ENCODE data around the gene RPUSD1. TPM values are rescaled to one million over a fixed set of nuclear protein-coding genes. Genes with fewer than 3 reads are reported as not detected.
"Not testable (repeated sequence)": the region's sequence is repeated elsewhere in the genome, so short reads cannot be mapped to it uniquely, and the experiment has no call there.

RPUSD1 gene
- total RNA-seq, 3 donors from 2014 or later (not counting 1 experiment from before 2014, with no cell fraction given) = 20.8 to 31.7 (median 29.6) TPM

GRCh38 chr16:776824-777223 lies 11.4 kb downstream of the RPUSD1 start:
- Histone ChIP-seq H3K4me1 (ENCODE audit: control insufficient read depth, insufficient read depth, low read length) (no peaks in the 10 kb centered on the region), H3K27ac (ENCODE audit: low read length) (no peak overlapping the region), H3K9me3 (ENCODE audit: control insufficient read depth, insufficient read depth, low read length) (no peaks in the 10 kb centered on the region), H3K4me3 (ENCODE audit: low read length) (no peak overlapping the region), H3K36me3 (ENCODE audit: control insufficient read depth, insufficient read depth, low read length) (no peaks in the 10 kb centered on the region), H3K27me3 (ENCODE audit: control insufficient read depth, insufficient read depth, low read length) (no peaks in the 10 kb centered on the region)
- no peaks in the 10 kb centered on the region for H3K27me3 Mint-ChIP-seq (ENCODE audit: low read depth in 2 of 2)
- ATAC-seq = no peak
- H3K9me3 Mint-ChIP-seq = no peaks in the 10 kb centered on the region
- intact Hi-C loops (cut with micrococcal nuclease) = no loop called here
- no peak for DNase-seq
- TF ChIP-seq, protein P1, sequence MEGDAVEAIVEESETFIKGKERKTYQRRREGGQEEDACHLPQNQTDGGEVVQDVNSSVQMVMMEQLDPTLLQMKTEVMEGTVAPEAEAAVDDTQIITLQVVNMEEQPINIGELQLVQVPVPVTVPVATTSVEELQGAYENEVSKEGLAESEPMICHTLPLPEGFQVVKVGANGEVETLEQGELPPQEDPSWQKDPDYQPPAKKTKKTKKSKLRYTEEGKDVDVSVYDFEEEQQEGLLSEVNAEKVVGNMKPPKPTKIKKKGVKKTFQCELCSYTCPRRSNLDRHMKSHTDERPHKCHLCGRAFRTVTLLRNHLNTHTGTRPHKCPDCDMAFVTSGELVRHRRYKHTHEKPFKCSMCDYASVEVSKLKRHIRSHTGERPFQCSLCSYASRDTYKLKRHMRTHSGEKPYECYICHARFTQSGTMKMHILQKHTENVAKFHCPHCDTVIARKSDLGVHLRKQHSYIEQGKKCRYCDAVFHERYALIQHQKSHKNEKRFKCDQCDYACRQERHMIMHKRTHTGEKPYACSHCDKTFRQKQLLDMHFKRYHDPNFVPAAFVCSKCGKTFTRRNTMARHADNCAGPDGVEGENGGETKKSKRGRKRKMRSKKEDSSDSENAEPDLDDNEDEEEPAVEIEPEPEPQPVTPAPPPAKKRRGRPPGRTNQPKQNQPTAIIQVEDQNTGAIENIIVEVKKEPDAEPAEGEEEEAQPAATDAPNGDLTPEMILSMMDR (IDR thresholded peaks at IDR 0.05) = no peak
- H3K4me1 Mint-ChIP-seq = no peaks in the 10 kb centered on the region
- no peaks in the 10 kb centered on the region for H3K36me3 Mint-ChIP-seq
- WGBS (ENCODE audit: insufficient coverage) = 94% methylated on average over 9 of the region's 9 CpGs
- H3K4me3 Mint-ChIP-seq = no peak overlapping the region
- no peak overlapping the region for H3K27ac Mint-ChIP-seq

DNA sequence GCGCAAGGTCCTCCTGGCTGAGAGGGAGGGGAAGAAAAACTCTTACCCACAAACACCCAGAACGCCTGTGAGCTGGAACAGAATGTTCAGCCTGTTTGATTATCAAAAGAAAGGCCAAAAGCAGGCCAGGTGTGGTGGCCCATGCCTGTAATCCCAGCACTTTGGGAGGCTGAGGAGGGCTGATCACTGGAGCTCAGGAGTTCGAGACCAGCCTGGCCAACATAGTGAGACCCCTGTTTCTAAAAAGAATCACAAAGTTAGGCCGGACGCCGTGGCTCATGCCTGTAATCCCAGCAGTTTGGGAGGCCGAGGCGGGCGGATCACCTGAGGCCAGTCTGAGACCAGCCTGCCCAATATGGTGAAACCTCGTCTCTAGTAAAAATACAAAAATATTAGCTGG lies 11.9 kb downstream of the RPUSD1 start:
- H3K9me3 Mint-ChIP-seq; H3K4me1 Mint-ChIP-seq; H3K4me3 Mint-ChIP-seq; H3K4me3 ChIP-seq (ENCODE audit: low read length); H3K27ac Mint-ChIP-seq; H3K27me3 ChIP-seq (ENCODE audit: control insufficient read depth, insufficient read depth, low read length); H3K36me3 Mint-ChIP-seq; ATAC-seq; H3K9me3 ChIP-seq (ENCODE audit: control insufficient read depth, insufficient read depth, low read length); H3K27ac ChIP-seq (ENCODE audit: low read length); H3K4me1 ChIP-seq (ENCODE audit: control insufficient read depth, insufficient read depth, low read length); DNase-seq; intact Hi-C loops (cut with micrococcal nuclease); H3K36me3 ChIP-seq (ENCODE audit: control insufficient read depth, insufficient read depth, low read length); H3K27me3 Mint-ChIP-seq (ENCODE audit: low read depth in 2 of 2): not testable (repeated sequence)
- 85% methylated on average over 9 of the region's 10 CpGs for WGBS (ENCODE audit: insufficient coverage)

- no peaks in the 10 kb centered on the region for H3K4me1 ChIP-seq (ENCODE audit: control insufficient read depth, insufficient read depth, low read length)
- ATAC-seq (no peak), DNase-seq (no peak)
- H3K27ac ChIP-seq (ENCODE audit: low read length) = no peak overlapping the region
- no peak overlapping the region for H3K4me3 Mint-ChIP-seq
- 77% methylated on average over 36 of the region's 36 CpGs for WGBS (ENCODE audit: insufficient coverage)
- no peaks in the 10 kb centered on the region for H3K36me3 ChIP-seq (ENCODE audit: control insufficient read depth, insufficient read depth, low read length)
- no peaks in the 10 kb centered on the region for H3K27me3 Mint-ChIP-seq (ENCODE audit: low read depth in 2 of 2)
- no peaks in the 10 kb centered on the region for H3K9me3 ChIP-seq (ENCODE audit: control insufficient read depth, insufficient read depth, low read length)
- no peak overlapping the region for H3K27ac Mint-ChIP-seq
- H3K27me3 ChIP-seq (ENCODE audit: control insufficient read depth, insufficient read depth, low read length) = no peaks in the 10 kb centered on the region
- no peaks in the 10 kb centered on the region for H3K9me3 Mint-ChIP-seq
- TF ChIP-seq, protein P1 (IDR thresholded peaks at IDR 0.05) = no peak
- no peaks in the 10 kb centered on the region for H3K4me1 Mint-ChIP-seq
- intact Hi-C loops (cut with micrococcal nuclease) = no loop called here
- no peak overlapping the region for H3K4me3 ChIP-seq (ENCODE audit: low read length)
- no peaks in the 10 kb centered on the region for H3K36me3 Mint-ChIP-seq
Observed at GRCh38 chr16:775236-775796, 12.9 kb downstream of the RPUSD1 start.

DNA sequence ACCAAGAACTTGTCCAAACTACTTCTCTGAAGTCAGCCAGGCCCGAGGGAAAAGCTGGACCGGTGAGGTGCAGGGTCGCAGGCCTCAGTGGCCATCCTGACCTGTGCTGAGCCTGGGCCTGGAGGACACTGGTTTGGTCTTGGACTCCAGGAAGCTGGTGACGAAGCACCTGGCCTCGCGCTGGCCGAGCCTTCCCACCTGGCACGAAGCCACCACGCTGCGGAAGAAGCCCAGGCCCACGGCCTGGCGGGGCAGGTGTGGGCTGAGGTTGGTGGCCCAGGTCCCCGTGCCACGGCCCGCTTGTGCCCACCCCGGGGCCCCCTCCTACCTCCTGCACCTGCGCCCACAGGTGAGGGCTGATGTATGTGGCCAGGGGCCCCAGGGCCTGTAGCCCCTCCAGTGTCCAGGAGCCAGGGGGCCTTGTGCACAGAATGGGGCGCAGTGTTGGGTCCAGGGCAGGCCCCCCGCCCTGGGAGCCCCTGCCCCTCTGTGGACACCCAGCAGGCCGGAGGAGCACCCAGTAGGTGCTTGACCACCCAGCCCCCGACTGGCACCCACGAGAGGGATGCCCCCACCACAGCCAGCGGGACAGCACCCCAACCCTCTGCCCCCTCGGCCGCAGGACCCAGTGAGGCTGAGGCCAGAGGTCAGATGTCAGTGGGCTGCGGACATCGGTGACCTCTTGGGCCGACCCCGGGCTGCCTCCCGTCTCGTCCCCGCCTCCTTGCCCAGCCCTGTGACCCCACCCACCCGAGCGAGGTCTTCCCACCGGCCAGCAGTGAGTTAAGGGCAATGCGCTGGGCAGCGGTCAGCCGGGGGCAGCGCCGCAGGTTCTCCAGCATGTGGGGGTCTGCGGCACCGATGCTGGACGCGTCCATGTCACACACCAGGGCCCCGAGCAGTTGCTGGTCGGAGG lies 13.8 kb downstream of the RPUSD1 start:
- Histone ChIP-seq H3K9me3 (ENCODE audit: control insufficient read depth, insufficient read depth, low read length) (no peaks in the 10 kb centered on the region), H3K27me3 (ENCODE audit: control insufficient read depth, insufficient read depth, low read length) (no peaks in the 10 kb centered on the region), H3K36me3 (ENCODE audit: control insufficient read depth, insufficient read depth, low read length) (no peaks in the 10 kb centered on the region), H3K4me3 (ENCODE audit: low read length) (no peak overlapping the region), H3K27ac (ENCODE audit: low read length) (no peak overlapping the region), H3K4me1 (ENCODE audit: control insufficient read depth, insufficient read depth, low read length) (no peaks in the 10 kb centered on the region)
- no peaks in the 10 kb centered on the region for H3K36me3 Mint-ChIP-seq
- no peak overlapping the region for H3K27ac Mint-ChIP-seq
- H3K4me1 Mint-ChIP-seq = no peaks in the 10 kb centered on the region
- DNase-seq (no peak), ATAC-seq (no peak)
- no peak overlapping the region for H3K4me3 Mint-ChIP-seq
- 90% methylated on average over 46 of the region's 46 CpGs for WGBS (ENCODE audit: insufficient coverage)
- TF ChIP-seq, protein P1 (IDR thresholded peaks at IDR 0.05) = no peak
- H3K27me3 Mint-ChIP-seq (ENCODE audit: low read depth in 2 of 2) = no peaks in the 10 kb centered on the region
- intact Hi-C loops (cut with micrococcal nuclease) = no loop called here
- H3K9me3 Mint-ChIP-seq = no peaks in the 10 kb centered on the region
